Retinal pigment epithelial cell (primary cell): Measurements from ENCODE around the gene ZNF518A.

Experiments
- DNase-seq: peaks from one replicate; pipeline ENCODE4 v3.0.0-alpha.2; 2010; ENCODE audit warnings: low read depth
- H3K4me3 ChIP-seq: 2 replicates; pipeline ENCODE4 v1.5.1; 2011; ENCODE audit warnings: mild to moderate bottlenecking, low read length, control low read depth, moderate library complexity
- TF ChIP-seq, protein P1 (sequence below): conservative IDR thresholded peaks from 2 replicates; pipeline ENCODE4 v1.5.1; 2011; ENCODE audit warnings: low read depth, low read length, control low read depth, inconsistent platforms

Gene ZNF518A, protein sequence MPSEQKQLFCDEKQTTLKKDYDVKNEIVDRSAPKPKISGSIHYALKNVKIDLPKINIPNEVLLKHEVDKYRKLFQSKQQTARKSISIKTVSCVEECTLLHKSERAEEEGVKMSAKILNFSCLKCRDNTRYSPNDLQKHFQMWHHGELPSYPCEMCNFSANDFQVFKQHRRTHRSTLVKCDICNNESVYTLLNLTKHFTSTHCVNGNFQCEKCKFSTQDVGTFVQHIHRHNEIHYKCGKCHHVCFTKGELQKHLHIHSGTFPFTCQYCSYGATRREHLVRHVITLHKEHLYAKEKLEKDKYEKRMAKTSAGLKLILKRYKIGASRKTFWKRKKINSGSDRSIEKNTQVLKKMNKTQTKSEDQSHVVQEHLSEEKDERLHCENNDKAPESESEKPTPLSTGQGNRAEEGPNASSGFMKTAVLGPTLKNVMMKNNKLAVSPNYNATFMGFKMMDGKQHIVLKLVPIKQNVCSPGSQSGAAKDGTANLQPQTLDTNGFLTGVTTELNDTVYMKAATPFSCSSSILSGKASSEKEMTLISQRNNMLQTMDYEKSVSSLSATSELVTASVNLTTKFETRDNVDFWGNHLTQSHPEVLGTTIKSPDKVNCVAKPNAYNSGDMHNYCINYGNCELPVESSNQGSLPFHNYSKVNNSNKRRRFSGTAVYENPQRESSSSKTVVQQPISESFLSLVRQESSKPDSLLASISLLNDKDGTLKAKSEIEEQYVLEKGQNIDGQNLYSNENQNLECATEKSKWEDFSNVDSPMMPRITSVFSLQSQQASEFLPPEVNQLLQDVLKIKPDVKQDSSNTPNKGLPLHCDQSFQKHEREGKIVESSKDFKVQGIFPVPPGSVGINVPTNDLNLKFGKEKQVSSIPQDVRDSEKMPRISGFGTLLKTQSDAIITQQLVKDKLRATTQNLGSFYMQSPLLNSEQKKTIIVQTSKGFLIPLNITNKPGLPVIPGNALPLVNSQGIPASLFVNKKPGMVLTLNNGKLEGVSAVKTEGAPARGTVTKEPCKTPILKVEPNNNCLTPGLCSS (N-terminal part only)

DNA sequence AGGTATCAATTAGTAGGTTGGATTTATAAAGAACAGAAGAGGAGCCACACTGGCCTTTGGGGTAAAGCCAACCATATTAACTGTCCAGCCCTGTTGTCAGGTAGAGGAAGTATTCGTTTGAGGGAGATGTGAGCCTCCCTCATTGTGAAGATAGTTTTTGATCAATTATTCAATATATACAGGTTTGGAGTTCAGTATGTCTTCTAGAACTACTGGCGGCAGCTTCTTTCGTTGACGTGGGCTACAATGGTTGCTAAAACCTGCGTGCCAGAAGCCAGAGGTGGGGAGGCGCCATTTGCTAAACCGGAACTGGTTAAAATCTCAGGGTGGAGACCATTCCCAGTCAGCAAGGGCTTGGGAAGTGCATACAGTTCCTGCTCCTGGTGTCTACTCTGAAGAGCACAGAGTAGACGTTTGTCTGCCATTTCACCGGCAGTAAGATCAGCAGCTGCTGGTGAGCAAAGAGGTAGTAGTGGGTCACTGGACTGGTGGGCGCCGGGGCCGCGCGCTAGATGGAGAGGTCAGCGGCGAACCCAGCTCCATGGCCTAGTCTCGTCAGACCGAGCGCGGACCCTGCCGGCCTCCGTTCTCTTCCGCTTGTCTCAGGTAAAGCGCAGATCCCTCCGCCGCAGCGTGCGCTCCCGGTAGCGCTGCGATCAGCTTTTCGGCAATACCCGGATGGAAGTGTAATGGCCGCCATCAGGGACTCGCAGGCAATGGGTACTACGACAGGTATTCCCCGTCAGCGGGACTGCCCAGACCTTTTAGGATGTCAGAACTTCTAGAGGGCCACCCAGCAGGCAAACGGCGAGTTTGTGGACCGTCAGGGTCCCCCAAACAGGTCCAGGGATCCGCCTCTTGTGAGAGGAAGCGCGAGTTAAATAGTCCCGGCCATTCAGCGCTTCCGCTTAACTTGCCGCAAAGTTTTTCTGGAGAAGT, at the start of gene ZNF518A:
Gene ZNF518A, plus strand, starts transcription at position 911 of the 939 bp plus-strand sequence. CDS start 26,026 bp downstream, outside the sequence.
- H3K4me3 ChIP-seq = peak within 1 kb of the TSS; percentile 87
- TF ChIP-seq, protein P1, sequence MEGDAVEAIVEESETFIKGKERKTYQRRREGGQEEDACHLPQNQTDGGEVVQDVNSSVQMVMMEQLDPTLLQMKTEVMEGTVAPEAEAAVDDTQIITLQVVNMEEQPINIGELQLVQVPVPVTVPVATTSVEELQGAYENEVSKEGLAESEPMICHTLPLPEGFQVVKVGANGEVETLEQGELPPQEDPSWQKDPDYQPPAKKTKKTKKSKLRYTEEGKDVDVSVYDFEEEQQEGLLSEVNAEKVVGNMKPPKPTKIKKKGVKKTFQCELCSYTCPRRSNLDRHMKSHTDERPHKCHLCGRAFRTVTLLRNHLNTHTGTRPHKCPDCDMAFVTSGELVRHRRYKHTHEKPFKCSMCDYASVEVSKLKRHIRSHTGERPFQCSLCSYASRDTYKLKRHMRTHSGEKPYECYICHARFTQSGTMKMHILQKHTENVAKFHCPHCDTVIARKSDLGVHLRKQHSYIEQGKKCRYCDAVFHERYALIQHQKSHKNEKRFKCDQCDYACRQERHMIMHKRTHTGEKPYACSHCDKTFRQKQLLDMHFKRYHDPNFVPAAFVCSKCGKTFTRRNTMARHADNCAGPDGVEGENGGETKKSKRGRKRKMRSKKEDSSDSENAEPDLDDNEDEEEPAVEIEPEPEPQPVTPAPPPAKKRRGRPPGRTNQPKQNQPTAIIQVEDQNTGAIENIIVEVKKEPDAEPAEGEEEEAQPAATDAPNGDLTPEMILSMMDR = no peak
- DNase-seq = peak; percentile 97

GRCh38 chr10:96082153-96082552, 47.9 kb upstream of the ZNF518A start:
- TF ChIP-seq, protein P1 = no peak
- DNase-seq = no peak
- no peak overlapping the region for H3K4me3 ChIP-seq

GRCh38 chr10:96082748-96083147, 47.3 kb upstream of the ZNF518A start:
- no peak for DNase-seq
- no peak overlapping the region for H3K4me3 ChIP-seq
- TF ChIP-seq, protein P1 = no peak

GRCh38 chr10:96089116-96089515, 41.0 kb upstream of the ZNF518A start:
- H3K4me3 ChIP-seq = peak overlapping the region; percentile 80
- TF ChIP-seq, protein P1 = no peak
- DNase-seq = no peak

DNA sequence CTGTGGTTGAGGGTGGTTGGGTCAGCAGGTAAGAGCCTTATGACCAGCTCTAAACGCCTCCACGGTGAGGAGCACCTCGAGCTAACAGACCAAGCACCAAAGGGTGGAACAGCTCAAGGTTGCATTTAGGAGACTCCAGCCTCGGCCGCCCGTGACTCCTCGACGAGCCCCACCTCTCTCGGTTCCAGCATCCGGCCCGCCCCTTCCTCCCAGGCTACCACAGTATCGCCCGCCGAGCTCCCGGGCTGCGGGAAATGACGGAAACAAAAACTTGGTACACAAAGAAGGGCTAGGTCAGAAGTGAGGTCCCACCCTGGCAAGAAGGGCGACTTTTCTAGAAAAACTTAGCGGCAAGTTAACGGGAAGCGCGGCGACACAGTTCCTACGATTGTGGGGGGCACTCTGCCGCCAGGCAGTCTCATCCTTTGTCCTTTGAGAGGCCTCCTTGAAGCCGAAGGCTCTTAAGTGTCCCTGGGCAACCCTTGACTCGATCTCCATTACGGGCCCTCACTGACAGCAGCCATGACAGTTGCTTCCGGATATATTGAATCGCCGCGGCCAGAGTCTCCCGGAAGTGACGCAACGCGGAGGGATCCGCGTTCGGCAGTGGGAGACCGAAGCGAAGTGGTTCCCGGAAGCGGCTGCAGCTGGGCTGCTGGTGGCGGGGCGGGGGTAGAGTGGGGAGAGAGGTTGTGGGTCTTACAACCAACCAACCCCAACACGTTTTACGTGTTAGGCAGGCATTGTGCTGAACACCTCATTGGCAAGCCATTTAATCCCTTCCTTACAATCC, 40.2 kb upstream of the ZNF518A start:
- peak overlapping the region; percentile 80 for H3K4me3 ChIP-seq
- DNase-seq = peak; percentile 88
- TF ChIP-seq, protein P1 = no peak
